ENCODE results near the gene NUDT13.

The NUDT13 gene

GRCh38 chr10:73152009-73152408 lies 41.8 kb downstream of the NUDT13 start:
- no peak for DNase-seq
- intact Hi-C loops (cut with DNase I): no loop called here

GRCh38 chr10:73156054-73156453 lies 45.8 kb downstream of the NUDT13 start:
- intact Hi-C loops (cut with DNase I): no loop called here
- no peak for DNase-seq

- intact Hi-C loops (cut with DNase I): no loop called here
These were observed 48.9 kb downstream of the NUDT13 start for GRCh38 chr10:73159038-73159648.

GRCh38 chr10:73161079-73161478 lies 50.8 kb downstream of the NUDT13 start:
- intact Hi-C loops (cut with DNase I): loop anchor here (10.0 kb wide), 1 partner anchor 94 kb away; the partner anchor contains the start of gene MRPS16

More at GRCh38 chr10:73159038-73159648, 48.9 kb downstream of the NUDT13 start:
- DNase-seq: peak in 41 of 42 donors; percentile 38 to 88 (median 70)

GRCh38 chr10:73161662-73162061 lies 51.4 kb downstream of the NUDT13 start:
- intact Hi-C loops (cut with DNase I): loop anchor here (10.0 kb wide), 1 partner anchor 93 kb away; the partner anchor contains the start of gene MRPS16
- no peak for DNase-seq

More at GRCh38 chr10:73161079-73161478, 50.8 kb downstream of the NUDT13 start:
- no peak for DNase-seq

- no peak for DNase-seq
- intact Hi-C loops (cut with DNase I): loop anchor here (10.0 kb wide), 1 partner anchor 92 kb away; the partner anchor contains the start of gene MRPS16
These were observed 52.8 kb downstream of the NUDT13 start for GRCh38 chr10:73163096-73163495.

- no peak for DNase-seq
These were observed 56.7 kb downstream of the NUDT13 start for GRCh38 chr10:73166972-73167371.

GRCh38 chr10:73167458-73167782 lies 57.2 kb downstream of the NUDT13 start:
- peak in 2 of 42 donors; percentile 6 to 44 for DNase-seq
- intact Hi-C loops (cut with DNase I): loop anchor here (5.0 to 10.0 kb wide), 2 partner anchors 70 to 87 kb away; partner anchors contain the start of genes MRPS16 and P4HA1

More at GRCh38 chr10:73166972-73167371, 56.7 kb downstream of the NUDT13 start:
- intact Hi-C loops (cut with DNase I): loop anchor here (5.0 to 10.0 kb wide), 2 partner anchors 70 to 88 kb away; partner anchors contain the start of genes MRPS16 and P4HA1

GRCh38 chr10:73167783-73168464 lies 57.7 kb downstream of the NUDT13 start, which contains the start of the genes ECD and FAM149B1:
ECD (minus strand) TSS chr10:73168008; CDS start chr10:73163937, 4,071 bp downstream.
FAM149B1 (plus strand) TSS chr10:73168119; CDS start chr10:73168340, 221 bp downstream.
- intact Hi-C loops (cut with DNase I): loop anchor here (5.0 to 10.0 kb wide), 2 partner anchors 71 to 87 kb away; partner anchors contain the start of genes MRPS16 and P4HA1
- peak; percentile 85 to 97 (median 92) for DNase-seq

GRCh38 chr10:73168465-73168803 lies 58.2 kb downstream of the NUDT13 start:
- intact Hi-C loops (cut with DNase I): loop anchor here (5.0 to 10.0 kb wide), 2 partner anchors 71 to 86 kb away; partner anchors contain the start of genes MRPS16 and P4HA1
- peak in 1 of 42 donors; percentile 42 for DNase-seq

- DNase-seq: no peak
- intact Hi-C loops (cut with DNase I): loop anchor here (5.0 to 10.0 kb wide), 2 partner anchors 72 to 85 kb away; partner anchors contain the start of genes MRPS16 and P4HA1
These were observed 59.1 kb downstream of the NUDT13 start for GRCh38 chr10:73169320-73169719.

- intact Hi-C loops (cut with DNase I): no loop called here
- DNase-seq: no peak
These were observed 62.6 kb downstream of the NUDT13 start for GRCh38 chr10:73172867-73173266.

- intact Hi-C loops (cut with DNase I): no loop called here
- DNase-seq: no peak
These were observed 64.1 kb downstream of the NUDT13 start for GRCh38 chr10:73174148-73174925.
